NB4 (cell line): ENCODE results near the gene ZNF543.
"Not testable (repeated sequence)": the region's sequence is repeated elsewhere in the genome, so short reads cannot be mapped to it uniquely, and the experiment has no call there.

ENCODE experiments used
- DNase-seq: peaks from one replicate; pipeline ENCODE4 v3.0.0; 2010; ENCODE audit warnings: low read depth
- H3K4me3 ChIP-seq: one replicate; pipeline ENCODE4 v1.5.1; 2011; ENCODE audit warnings: mild to moderate bottlenecking, low read depth, low read length, moderate library complexity
- CTCF ChIP-seq: IDR thresholded peaks from one replicate; pipeline ENCODE4 v1.5.1; 2012; ENCODE audit warnings: low read depth, low read length
- MAX ChIP-seq: IDR thresholded peaks from 2 replicates; pipeline ENCODE4 v1.6.1; 2011; ENCODE audit warnings: low read depth, low read length
- MYC ChIP-seq: IDR thresholded peaks from 2 replicates; pipeline ENCODE4 v1.6.1; 2011; ENCODE audit warnings: low read depth, low read length
- POLR2A ChIP-seq: IDR thresholded peaks from 2 replicates; pipeline ENCODE4 v1.6.1; 2011; ENCODE audit warnings: mild to moderate bottlenecking; ENCODE audit not compliant: insufficient read length; ENCODE audit errors: extremely low read depth

Gene ZNF543

DNA sequence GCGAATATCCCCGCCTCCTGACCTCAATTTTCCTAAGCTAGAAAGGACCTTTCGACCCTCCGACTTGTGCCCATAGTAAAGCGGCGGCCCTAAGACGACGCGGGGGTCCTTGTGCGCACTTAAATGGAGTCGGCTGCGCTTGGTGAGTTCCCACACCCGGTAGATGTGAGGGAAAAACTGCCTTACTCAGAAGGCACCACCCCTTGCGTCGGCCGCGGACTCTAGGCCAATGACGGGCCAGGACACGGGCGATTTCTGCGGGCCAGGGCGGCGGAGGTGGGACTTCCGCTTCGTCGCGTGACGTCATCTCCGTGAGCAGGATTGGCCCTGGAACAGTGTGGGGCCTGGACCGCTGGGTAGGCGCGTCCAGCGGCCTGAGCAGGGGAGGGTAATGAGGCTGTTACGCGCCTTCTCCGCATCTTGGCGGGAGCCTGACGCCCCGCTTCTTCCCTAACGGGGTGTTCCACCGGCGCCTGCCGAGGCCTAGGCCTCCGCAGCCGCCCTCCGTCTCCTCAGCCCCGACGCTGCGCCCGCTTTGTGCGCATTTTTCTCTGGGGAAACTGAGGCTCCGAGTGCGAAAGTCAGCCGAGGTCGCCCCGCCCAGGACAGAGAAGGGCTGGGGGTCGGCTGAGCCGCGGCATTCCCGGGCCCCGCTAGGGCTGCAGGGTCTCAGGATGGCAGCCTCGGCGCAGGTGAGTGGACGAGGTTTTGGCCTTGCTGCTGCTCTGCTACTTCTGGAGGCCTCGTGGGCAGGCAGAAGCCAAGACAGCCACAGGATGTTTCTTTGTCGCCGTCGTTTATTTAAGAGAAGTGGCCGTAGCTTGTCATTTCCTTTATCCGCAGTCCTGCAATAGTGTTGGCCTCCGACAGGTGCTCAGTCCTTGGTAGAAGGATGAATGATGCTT lies at the start of gene ZNF543:
ZNF543 (plus strand) TSS at position 293 of the 905 bp plus-strand sequence; CDS start at position 675, 382 bp downstream.
- H3K4me3 ChIP-seq = peak within 1 kb of the TSS; percentile 83
- DNase-seq = peak; percentile 94
- TF ChIP-seq MYC (peak; percentile 36; the same call in 1 of the 2 replicates), CTCF (no peak), MAX (peak; percentile 52), POLR2A (peak; percentile 67)

DNA sequence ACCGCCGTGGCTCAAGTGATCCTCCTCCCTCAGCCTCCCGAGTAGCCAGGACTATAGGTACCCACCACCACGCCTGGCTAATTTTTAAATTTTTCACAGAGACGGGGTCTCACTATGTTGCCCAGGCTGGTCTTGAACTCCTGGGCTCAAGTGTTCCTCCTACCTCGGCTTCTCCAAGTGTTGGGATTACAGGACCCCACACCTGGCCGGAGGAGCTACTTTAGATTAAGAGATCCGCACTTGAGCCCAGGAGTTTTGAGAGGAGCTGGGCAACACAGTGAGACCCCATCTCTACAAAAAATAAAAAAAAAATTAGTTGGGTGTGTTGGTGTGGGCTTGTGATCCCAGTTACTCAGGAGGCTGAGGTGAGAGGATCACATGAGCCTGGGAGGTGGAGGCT lies 49.0 kb upstream of the ZNF543 start:
- DNase-seq = no peak
- H3K4me3 ChIP-seq = no peak overlapping the region
- TF ChIP-seq MYC (no peak), CTCF (no peak), POLR2A (no peak), MAX (no peak)

DNA sequence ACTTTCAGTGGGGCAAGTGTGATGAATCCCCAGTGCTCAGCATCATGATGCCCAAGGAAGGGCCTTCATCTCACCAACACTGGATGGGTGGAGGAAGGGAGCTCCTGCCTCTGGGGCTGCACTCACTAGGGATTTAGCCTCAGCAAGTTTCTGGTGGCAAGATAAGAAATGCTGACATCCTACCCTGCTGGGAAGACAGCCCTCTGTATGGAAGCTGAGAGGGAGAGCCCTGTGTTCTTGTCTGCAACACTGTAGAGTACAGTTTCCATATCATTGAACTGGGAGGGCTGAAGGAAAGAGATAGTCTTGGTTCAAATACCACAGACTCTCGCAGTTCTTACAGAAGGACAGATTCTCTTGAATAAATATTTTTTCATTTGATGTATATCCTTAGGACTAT lies 47.3 kb upstream of the ZNF543 start:
- H3K4me3 ChIP-seq = no peak overlapping the region
- TF ChIP-seq MYC (no peak), POLR2A (no peak), CTCF (no peak), MAX (no peak)
- no peak for DNase-seq

DNA sequence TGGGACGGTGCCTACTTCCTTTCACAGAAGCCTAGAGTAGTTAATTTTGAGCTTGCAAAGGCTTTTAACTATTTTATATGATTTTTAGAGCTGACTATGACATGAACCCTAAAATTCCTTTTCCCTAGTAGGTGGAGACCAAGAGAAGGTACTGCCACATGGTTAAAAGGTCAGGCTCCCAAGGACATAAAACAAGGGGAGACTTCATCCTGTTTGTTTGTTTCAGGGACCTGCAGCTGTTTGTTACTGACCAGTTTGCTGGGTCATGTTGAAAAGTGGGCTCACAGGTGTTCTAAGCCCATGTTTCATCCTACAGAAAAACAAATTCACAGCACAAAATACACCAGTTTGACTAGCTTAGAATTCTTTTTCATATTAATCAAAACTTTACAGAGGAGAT lies 43.8 kb upstream of the ZNF543 start:
- no peak for DNase-seq
- TF ChIP-seq CTCF (no peak), POLR2A (no peak), MYC (no peak), MAX (no peak)
- H3K4me3 ChIP-seq = no peak overlapping the region

DNA sequence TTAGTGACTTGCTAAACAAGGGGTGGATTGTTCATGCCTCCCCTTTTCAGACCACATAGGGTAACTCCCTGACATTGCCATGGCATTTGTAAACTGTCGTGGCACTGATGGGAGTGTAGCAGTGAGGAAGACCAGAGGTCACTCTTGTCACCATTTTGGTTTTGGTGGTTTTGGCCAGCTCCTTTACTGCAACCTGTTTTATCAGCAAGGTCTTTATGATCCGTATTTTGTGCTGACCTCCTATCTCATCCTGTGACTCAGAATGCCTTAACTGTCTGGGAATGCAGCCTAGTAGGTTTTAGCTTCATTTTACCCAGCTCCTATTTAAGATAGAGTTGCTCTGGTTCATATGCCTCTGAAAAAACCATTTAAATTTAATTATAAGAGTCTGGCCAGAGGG lies 41.8 kb upstream of the ZNF543 start:
- not testable (repeated sequence) for H3K4me3 ChIP-seq, DNase-seq

DNA sequence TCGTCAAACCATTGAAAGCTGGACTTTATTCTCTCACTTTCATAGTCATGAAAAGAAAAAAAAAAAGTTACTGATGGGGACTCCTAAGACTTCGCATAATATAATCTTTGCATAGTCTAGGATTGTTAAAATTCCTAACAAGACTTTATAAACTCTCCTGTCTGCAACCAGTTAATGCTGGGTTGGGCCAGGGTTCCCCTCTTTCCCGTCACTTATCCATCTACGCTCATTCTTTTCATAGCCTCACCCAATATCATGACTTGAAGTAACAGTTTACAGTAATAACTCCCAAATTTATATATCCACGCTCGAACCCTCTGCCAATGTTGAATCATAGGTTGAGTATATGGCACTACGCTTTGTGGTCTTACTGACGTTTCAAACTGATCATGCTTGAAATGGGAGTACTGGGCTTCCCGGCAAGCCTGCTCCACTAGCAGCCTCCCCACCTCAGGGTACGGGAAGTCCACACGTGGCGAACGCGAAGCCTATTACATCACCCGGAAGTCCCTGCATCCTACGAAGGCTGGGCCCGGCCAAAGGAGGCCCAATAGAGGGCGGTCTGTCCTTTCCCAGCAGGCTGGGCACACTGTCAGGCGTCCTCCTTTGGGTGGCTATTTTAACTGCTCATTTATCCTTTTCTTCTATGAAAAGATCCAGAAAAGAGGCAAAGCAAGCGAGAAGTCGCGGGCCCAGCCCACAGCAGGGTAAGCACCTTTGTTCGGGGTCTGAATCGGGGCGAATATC lies 40.7 kb upstream of the ZNF543 start:
- peak; percentile 92 for DNase-seq
- H3K4me3 ChIP-seq = peak overlapping the region; percentile 87
- TF ChIP-seq CTCF = no peak
- TF ChIP-seq MAX = peak; percentile 95
- TF ChIP-seq POLR2A = peak; percentile 43
- peak; percentile 98 for TF ChIP-seq MYC
